HG03342 (cell line): Measurements from ENCODE around the gene UNC5B.

Source experiments
- ATAC-seq: cut with Tn5 transposase; IDR thresholded peaks from one replicate; pipeline ENCODE4 v1.9.1; 2021; ENCODE audit warnings: mild to moderate bottlenecking, moderate library complexity; ENCODE audit not compliant: unreplicated experiment

Gene UNC5B

GRCh38 chr10:71280216-71280615 is 67.8 kb downstream of the UNC5B start:
- ATAC-seq: no peak

- no peak for ATAC-seq
Observed at GRCh38 chr10:71280825-71281224, 68.5 kb downstream of the UNC5B start.

GRCh38 chr10:71281646-71282322 is 69.4 kb downstream of the UNC5B start:
- ATAC-seq: no peak

GRCh38 chr10:71282323-71282680 is 69.9 kb downstream of the UNC5B start:
- ATAC-seq: no peak

GRCh38 chr10:71283410-71283809 is 71.0 kb downstream of the UNC5B start:
- no peak for ATAC-seq

- no peak for ATAC-seq
Observed at GRCh38 chr10:71283876-71284275, 71.5 kb downstream of the UNC5B start.

- ATAC-seq: no peak
Observed at GRCh38 chr10:71284544-71285179, 72.3 kb downstream of the UNC5B start.

- ATAC-seq: no peak
Observed at GRCh38 chr10:71285180-71285545, 72.8 kb downstream of the UNC5B start.

GRCh38 chr10:71285986-71286385 is 73.6 kb downstream of the UNC5B start:
- ATAC-seq: no peak

- ATAC-seq: no peak
Observed at GRCh38 chr10:71286521-71287294, 74.3 kb downstream of the UNC5B start.

GRCh38 chr10:71287456-71287855 is 75.1 kb downstream of the UNC5B start:
- no peak for ATAC-seq

GRCh38 chr10:71288461-71288860 is 76.1 kb downstream of the UNC5B start:
- ATAC-seq: no peak

- no peak for ATAC-seq
Observed at GRCh38 chr10:71289421-71290130, 77.2 kb downstream of the UNC5B start.

GRCh38 chr10:71290331-71290730 is 78.0 kb downstream of the UNC5B start:
- no peak for ATAC-seq

- ATAC-seq: no peak
Observed at GRCh38 chr10:71290806-71291527, 78.6 kb downstream of the UNC5B start.

GRCh38 chr10:71291528-71291900 is 79.1 kb downstream of the UNC5B start:
- ATAC-seq: no peak

- ATAC-seq: no peak
Observed at GRCh38 chr10:71292624-71293445, 80.5 kb downstream of the UNC5B start.

- no peak for ATAC-seq
Observed at GRCh38 chr10:71293446-71294084, 81.2 kb downstream of the UNC5B start.

GRCh38 chr10:71294091-71294561 is 81.8 kb downstream of the UNC5B start:
- ATAC-seq: no peak
